NCI-H226 (cell line): Measurements from ENCODE around the gene SPN.
A peak's percentile ranks its signal among the peaks of the same experiment; 100 is the strongest.
"Not testable (repeated sequence)": the region's sequence is repeated elsewhere in the genome, so short reads cannot be mapped to it uniquely, and the experiment has no call there.

ENCODE experiments used
- DNase-seq: peaks from one replicate; pipeline ENCODE4 v3.0.0-alpha.2; 2015

Gene SPN

GRCh38 chr16:29646947-29647346 lies 16.1 kb upstream of the SPN start:
- DNase-seq: no peak

- no peak for DNase-seq
Observed at GRCh38 chr16:29649588-29650494, 13.2 kb upstream of the SPN start.

- DNase-seq: no peak
Observed at GRCh38 chr16:29650771-29651170, 12.3 kb upstream of the SPN start.

- DNase-seq: no peak
Observed at GRCh38 chr16:29651774-29652349, 11.2 kb upstream of the SPN start.

GRCh38 chr16:29653471-29653870 lies 9.6 kb upstream of the SPN start:
- DNase-seq: no peak

- DNase-seq: not testable (repeated sequence)
Observed at GRCh38 chr16:29653890-29654289, 9.2 kb upstream of the SPN start.

GRCh38 chr16:29656688-29657523 lies 6.1 kb upstream of the SPN start:
- DNase-seq: no peak

- no peak for DNase-seq
Observed at GRCh38 chr16:29658705-29659104, 4.3 kb upstream of the SPN start.

GRCh38 chr16:29662000-29662728 lies 883 bp upstream of the SPN start:
- no peak for DNase-seq

GRCh38 chr16:29662729-29663015 lies 375 bp upstream of the SPN start:
- DNase-seq: no peak

- DNase-seq: no peak
Observed at GRCh38 chr16:29663807-29664090, 702 bp downstream of the SPN start.

- no peak for DNase-seq
Observed at GRCh38 chr16:29664091-29664921, 1.3 kb downstream of the SPN start.

GRCh38 chr16:29665294-29666077 lies 2.4 kb downstream of the SPN start:
- no peak for DNase-seq

- not testable (repeated sequence) for DNase-seq
Observed at GRCh38 chr16:29667322-29667610, 4.2 kb downstream of the SPN start.

- DNase-seq: no peak
Observed at GRCh38 chr16:29667755-29668154, 4.7 kb downstream of the SPN start.

- no peak for DNase-seq
Observed at GRCh38 chr16:29668267-29668666, 5.2 kb downstream of the SPN start.

- DNase-seq: no peak
Observed at GRCh38 chr16:29673501-29673900, 10.5 kb downstream of the SPN start.

- DNase-seq: peak; percentile 22
Observed at GRCh38 chr16:29674188-29674587, 11.1 kb downstream of the SPN start.

GRCh38 chr16:29675811-29676643 lies 13.0 kb downstream of the SPN start:
- peak; percentile 17 for DNase-seq

- DNase-seq: no peak
Observed at GRCh38 chr16:29676989-29677785, 14.1 kb downstream of the SPN start.
